ENCODE measurements around the gene NKAIN2.
"Not testable (repeated sequence)": the region's sequence is repeated elsewhere in the genome, so short reads cannot be mapped to it uniquely, and the experiment has no call there.

The NKAIN2 gene

DNA sequence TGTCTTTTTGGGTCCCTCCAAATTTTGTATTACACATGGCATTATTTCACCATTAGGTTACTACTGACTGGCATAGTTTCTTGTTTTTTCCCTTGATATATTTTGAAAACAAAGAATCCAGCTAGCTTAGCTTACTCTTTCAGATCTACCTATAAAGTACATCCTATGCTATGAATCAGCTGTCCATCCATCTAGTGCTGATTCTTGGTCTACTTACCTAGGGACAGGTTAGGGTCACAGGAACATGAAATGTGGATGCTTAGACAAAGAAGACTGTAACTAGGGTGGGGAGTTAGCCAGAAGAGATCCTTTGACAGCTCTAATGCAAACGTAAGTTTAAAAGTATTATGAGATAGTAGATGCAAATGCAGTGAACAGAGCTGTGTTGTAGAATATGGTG is 91.7 kb downstream of the NKAIN2 start:
- no peak for DNase-seq (ENCODE audit: low spot score)

DNA sequence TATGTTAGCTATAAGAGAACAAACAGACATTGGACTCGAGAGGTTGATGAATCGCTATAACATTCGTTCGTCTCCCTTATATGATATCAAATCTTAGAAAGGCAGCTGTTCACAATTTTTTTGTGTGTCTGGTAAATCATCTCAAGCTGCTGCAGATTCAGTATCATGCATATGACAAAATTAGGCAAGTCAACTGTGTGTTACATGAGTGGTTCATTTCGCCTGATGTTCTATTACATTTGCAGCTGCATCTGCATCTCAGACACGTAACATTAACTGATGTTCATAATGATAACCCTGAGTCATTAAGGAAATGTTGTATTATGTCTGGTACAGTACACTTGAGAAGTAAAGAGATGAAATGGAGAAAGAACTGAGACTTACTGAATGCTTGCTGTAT is 92.1 kb downstream of the NKAIN2 start:
- no peak for DNase-seq (ENCODE audit: low spot score)

DNA sequence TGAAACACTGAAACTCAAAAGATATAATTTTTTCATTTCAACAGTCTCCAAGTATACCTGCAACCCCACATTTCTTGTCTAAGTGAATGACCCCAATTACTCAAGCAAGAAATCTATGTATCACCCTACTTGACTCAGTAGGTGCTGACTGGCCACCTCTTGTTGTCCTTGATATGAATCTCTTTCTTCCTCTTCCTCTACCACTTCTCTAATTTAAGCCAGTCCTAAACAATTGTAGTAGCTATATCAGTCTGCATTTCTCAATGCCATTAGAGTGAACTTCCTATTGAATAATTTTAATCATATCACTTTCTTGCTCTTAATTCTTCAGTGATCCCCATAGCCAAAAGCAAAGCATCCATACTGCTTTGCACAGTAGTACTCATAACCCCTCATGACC is 93.2 kb downstream of the NKAIN2 start:
- no peak for DNase-seq (ENCODE audit: low spot score)

DNA sequence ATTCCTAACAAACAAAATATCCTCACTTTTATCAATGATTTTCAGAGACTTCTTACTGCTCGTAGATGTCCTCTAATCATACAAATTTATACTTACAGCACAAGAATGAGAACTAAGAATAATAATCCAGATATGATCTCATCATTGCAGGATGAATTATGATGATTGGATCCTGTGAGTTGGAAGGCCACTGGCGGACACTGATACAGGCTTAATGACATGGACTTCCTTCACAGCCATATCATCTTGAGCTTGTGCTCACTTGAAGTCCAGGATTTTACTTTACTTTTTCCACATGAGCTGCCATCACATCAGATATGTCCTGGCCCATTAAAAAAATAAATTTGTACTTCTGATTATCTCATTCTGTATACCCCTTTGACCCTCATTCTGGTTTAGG is 94.3 kb downstream of the NKAIN2 start:
- DNase-seq (ENCODE audit: low spot score) = no peak

DNA sequence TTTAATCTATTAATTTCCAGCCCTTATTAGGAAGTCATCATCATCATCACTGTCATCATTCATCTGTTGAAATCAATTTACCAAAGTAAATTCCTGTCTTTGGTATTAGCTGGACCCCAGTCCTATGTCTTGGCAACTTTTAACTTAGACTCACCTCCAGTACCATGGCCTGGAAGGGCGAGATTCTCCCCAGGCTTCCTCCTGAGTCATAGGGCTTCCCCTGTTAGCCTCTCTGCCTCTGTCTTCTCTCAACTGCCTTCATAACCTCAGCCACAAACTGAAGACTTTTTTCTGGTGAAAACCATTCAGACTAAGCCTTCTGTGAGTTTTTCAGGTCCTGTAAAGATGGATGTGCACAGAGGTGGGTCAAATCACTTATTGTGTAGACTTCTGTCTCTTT is 95.0 kb downstream of the NKAIN2 start:
- no peak for DNase-seq (ENCODE audit: low spot score)

DNA sequence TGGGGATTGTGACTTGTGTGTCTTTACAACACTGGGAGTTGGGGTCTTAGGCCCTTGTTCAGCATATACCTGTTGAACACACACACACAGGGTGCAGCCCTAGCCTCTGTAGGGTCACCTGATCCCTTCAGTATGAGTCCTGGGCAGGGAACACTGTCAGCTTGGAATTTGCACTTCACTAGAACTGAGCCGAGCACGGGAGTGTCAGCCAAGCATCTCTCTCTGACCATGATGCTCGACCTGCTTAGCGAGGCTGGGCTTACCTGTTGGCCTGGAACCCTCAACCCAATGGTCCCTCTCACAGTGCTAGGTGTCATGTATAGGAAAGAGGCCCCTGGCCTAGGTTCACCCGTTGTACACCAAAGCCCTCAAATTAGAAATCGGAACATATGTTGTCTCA is 96.1 kb downstream of the NKAIN2 start:
- no peak for DNase-seq (ENCODE audit: low spot score)

DNA sequence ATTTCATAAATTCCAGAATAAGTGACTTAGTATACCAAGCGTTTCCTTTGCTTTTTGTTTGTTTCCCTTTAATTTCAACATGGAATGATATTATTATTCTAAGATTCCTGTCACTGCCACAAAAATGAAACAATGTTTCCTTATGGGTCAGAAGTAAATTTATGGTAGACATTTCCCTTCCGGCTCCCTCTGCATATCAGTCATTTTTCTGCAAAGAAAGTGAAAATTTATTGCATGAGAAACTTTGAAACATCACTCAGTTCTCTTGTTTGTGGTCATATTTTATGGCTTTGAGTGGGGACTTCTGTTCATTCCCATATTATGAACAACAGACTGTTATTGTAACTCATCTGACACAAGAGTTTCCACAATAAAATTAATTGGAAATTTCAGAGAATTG is 97.8 kb downstream of the NKAIN2 start:
- DNase-seq (ENCODE audit: low spot score) = no peak

DNA sequence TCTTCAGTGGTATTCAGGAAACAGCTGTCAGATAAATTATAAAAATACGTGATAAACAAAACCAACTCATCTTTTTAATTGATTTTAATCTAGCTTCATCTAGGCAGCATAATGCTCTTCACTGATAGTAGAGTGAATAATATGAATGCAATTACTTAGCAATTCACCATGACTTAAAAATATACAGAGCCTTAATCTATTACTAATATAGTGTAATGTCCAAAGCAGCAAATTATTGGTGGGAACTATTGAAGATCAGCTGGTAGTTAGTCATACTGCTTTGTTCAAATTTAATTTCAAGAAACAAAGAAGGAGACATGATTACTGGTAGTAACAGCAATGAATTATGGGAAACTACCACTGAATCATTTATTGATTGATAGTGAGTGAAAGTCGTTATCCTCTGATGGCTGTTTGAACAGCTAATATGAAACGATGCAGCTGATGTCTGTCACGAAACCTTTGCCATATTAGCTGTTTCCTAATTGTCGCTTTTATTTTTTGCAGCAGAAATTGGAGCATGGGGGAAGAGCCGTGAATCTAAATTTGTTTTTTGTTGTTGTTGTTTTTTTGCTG is 99.2 kb downstream of the NKAIN2 start:
- DNase-seq (ENCODE audit: low spot score) = no peak

DNA sequence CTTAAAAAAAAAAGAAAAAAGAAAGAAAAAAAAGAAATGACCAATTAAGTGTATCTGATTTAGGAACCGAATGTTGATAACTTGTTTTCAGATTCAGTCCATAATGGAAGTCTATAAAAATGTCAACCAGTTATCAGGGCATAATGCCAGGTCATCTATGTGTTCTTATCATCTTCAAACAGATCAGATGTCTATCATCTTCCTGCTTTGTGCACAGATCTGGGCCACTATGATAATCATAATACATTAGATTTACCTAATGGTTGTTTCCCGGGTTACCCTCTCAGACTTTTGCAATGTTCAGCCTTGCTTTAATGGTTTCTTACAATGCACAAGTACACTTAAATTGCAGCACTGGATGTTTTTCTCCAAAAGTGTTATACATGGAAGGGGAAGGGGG is 100.6 kb downstream of the NKAIN2 start:
- DNase-seq (ENCODE audit: low spot score) = no peak

DNA sequence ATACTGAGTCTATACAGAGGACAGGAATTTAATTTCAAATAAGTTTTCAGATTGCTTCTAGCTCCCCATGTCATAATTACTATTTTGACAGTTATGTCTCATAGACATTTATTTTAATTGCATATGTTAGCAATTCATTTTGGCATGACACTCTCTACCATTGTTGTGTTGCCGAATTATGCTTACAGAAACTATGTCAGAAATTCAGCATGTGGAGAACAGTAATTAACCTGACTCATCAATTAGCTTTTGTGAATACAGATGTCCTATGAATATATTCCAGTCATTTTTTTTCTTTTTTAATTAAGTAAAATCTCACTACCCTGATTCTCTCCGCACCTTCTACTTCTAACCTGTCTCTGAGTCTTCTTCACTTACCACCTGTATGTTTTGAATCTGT is 105.1 kb downstream of the NKAIN2 start:
- no peak for DNase-seq (ENCODE audit: low spot score)

DNA sequence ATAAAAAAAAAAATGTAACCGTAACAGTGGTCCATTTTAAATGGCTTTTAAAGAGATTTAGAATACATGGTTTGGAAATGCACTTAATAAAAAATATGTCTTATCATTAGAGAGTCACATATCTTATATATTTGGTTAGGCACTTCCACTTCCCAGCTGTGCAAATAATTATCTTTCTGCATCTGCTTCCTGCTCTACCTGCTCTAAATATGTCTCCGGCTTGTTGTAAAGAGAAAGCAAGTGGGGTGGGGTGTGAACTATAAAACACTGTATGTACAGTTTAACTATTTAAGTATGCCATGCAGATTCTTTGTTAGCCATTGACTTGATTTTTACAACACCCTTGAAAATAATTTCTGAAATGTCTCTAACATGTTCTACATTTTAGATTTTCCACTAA is 106.3 kb downstream of the NKAIN2 start:
- no peak for DNase-seq (ENCODE audit: low spot score)

DNA sequence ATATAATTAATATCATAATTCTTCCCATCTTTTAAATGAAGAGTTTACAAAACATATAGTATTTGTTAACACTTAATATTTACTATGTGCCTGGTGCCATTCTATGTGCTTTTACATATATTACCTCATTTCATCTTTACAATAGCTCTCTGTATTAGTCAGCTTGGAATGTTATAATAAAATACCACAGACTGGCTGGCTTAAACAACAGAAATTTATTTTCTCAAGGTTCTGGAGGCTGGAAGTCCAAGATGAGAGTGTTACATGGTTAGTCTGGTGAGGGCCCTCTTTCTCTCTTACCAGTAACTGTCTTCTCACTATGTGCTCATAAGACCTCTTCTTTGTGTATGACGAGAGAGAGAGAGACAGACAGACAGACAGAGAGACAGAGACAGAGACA is 110.2 kb downstream of the NKAIN2 start:
- no peak for DNase-seq (ENCODE audit: low spot score)

DNA sequence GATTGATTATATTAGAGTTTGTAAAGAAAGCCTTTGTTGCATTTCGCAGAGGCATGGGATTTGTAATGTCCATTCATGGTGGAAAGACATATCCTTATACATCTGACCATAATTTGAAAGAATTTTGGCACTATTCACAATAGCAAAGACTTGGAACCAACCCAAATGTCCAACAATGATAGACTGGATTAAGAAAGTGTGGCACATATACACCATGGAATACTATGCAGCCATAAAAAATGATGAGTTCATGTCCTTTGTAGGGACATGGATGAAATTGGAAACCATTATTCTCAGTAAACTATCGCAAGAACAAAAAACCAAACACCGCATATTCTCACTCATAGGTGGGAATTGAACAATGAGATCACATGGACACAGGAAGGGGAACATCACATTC is 119.7 kb downstream of the NKAIN2 start:
- DNase-seq (ENCODE audit: low spot score) = not testable (repeated sequence)

DNA sequence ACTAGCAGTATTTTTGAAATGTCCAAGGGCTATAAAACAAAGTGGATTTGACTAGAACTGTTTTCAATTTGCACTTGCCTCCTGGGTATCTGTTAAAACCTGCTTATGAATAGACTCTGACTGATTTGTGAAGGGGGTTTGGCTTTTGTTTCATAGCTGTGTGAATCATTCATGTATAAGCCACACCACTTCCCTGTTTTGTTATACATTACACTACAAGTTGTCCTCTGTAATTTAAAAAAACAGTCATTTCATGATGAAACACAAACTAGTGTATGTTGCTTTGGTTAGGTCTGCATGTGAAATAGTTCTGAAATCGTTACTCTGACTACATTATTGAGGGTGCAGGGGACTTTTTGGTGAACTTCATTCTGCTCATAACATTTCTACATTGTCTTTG is 121.7 kb downstream of the NKAIN2 start:
- no peak for DNase-seq (ENCODE audit: low spot score)

DNA sequence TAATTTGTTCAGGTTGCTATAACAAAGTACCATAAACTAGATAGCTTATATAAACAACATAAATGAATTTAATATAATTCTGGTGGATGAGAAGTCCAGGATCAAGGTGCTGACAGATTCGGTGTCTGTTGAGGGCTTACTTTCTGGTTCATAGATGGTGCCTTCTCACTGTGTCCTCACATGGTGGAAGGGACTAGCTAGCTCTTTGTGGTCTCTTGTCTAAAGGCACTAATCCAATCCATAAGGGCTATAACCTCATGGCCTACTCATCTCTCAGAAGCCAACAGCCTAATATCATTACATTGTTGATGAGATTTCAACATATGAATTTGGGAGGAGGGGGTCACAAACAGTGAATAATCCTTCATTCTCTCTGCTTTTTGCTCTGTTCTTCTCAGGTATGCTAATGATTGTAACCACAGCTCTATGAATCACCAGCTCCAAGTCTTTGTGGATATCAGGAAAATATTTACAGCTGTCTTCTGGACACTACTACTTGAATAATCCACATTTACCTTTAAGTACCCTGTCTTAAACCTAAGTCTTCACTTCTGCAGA is 122.3 kb downstream of the NKAIN2 start:
- DNase-seq (ENCODE audit: low spot score) = no peak

DNA sequence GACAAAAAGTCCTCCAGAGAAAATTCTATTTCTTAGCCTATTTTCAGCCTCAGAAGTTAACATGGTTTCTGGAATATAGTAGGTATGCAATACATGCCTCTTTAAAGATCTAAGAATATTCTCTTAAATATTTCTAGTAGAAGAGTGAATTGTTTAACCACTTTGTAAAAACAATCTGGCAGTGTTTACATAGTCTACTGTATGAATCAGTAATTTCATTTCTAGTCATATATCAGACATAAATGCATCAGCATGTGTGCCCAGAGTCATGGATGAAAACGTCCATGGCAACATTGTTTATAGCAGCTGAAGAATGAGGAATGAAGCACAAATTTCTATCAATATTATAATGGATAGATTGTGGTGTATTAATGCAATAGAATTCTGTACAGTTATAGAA is 124.9 kb downstream of the NKAIN2 start:
- no peak for DNase-seq (ENCODE audit: low spot score)

DNA sequence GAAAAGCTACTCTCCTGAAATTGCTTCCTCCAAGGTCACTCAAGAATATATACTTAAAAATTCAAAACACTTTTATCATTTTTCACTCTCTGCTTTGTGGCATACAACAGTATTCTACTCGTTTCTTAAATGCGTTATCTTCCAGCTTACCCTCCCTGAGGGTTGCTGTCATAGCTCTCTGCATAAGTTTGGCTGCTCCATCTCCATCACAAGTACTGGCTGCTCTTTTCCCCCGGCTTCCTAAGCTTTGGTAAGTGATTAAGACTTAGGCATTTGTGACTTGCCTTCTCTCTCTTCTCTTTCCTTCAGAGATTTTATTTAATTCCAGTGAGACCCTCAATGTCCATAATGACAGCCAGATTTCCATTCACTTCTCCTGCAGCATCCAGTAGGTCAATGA is 128.3 kb downstream of the NKAIN2 start:
- DNase-seq (ENCODE audit: low spot score) = no peak

DNA sequence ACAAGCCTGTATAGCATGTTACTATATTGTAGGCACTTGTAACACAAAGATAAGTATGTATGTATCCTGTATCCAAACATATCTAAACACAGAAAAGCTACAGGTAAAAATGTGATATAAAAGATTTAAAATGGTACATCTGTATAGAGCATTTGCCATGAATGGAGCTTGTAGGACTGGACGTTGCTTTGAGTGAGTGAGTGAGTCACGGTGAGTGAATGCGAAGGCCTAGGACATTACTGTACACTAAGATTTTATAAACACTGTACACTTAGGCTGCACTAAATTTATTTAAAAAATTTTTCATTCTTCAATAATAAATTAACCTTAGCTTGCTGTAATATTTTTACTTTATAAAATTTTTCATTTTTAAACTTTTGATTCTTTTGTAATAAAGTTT is 136.9 kb downstream of the NKAIN2 start:
- no peak for DNase-seq (ENCODE audit: low spot score)

DNA sequence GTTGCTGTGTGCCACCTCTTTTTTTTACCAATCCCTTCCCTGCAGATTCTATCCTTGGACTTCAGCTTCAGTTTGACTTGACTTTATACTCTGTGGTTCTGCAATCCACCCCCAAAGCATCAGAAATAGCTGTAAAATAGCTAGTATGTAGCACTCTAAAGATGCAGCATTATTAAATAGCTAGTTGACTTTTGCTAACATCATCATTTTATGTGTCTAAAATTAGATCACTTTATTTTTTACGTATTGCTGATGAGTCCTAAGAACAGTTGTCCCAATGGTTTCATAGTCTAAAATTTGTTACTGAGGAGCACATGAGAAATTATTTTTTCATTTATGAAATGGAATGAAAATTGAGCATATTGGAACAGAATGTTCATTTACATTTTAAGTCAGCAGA is 138.2 kb downstream of the NKAIN2 start:
- no peak for DNase-seq (ENCODE audit: low spot score)

DNA sequence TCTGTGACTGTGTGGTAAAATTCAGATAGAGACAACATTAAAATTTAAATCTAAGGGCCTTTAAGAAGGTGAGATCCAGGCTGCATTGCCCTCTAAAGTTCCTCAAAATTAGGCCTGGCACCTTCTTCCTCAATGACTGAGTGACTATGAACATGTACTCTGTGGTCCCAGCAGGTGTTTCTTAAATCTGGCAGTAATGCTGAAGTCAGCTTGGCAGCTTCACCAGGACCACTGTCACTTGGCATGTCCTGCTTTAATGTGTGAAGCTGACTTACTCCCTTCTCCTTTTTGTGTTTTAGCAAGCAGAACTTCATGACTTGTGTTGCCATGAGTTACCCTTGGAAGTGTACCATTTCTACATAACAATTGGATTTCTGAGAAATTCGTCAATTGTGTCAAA is 141.7 kb downstream of the NKAIN2 start:
- DNase-seq (ENCODE audit: low spot score) = no peak

DNA sequence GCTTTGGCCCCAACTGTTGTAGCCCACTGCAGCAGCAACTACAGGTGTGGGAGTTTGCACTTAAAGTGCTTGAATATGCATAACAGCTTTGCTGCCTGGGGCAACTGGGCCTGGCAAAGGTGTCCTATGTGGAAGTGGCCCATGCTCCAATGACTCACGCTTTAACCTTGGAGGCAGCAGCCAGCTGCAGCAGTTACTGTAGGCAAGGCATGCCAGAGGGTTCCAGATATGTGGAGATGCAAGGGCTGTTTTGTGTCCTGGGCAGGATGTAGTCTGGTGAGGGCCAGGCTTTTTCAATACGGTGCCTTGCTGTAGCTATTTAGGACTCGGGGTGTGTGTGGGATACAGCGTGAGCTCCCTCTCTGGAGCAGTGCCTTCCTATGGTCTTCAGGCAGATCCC is 150.3 kb downstream of the NKAIN2 start:
- DNase-seq (ENCODE audit: low spot score) = no peak

DNA sequence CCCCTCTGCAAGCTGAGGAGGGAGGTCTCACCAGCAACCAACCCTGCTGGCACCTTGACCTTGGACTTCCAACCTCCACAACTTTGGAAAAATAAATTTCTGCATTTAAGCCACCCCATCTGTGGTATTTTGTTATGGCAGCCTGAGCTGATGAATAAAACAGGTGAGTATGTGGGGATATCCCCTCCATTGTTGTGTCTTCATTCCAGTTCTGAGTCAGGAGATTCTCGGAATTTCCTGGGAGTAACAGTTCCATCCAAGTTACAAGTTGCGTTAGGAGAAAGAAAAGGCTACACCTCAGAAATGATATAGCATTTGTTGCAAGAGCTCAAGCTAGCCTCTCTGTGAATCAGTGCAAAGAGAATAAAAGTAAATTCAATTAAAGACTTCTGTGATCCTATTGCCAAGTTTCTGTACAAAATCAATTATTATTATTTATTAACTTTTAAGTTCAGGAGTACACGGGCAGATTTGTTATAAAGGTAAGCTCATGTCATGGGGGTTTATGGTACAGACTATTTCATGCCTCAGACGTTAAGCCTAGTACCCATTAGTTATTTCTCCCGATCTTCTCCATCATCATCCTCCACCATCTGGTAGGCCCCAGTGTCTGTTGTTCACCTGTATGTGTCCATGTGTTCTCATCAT is 153.0 kb downstream of the NKAIN2 start:
- DNase-seq (ENCODE audit: low spot score) = no peak

DNA sequence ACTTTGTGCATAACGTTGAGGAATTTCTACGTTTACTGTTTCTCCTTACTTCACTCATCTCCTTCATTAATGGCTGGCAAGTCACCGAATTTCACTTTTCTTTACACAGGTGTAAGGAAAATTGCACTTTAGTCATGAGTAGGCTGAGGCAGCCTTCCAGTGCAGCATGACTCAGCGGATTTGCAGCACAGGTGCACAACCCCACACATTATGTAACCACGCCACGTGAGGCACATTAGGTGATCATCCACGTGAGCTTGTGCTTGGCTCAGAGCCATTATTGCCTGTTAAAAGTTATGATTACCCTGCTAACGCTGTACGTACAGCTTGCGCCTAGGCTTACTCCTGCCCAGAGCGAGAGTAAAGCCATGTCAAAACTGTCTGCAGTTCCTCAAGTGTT is 158.8 kb downstream of the NKAIN2 start:
- no peak for DNase-seq (ENCODE audit: low spot score)

DNA sequence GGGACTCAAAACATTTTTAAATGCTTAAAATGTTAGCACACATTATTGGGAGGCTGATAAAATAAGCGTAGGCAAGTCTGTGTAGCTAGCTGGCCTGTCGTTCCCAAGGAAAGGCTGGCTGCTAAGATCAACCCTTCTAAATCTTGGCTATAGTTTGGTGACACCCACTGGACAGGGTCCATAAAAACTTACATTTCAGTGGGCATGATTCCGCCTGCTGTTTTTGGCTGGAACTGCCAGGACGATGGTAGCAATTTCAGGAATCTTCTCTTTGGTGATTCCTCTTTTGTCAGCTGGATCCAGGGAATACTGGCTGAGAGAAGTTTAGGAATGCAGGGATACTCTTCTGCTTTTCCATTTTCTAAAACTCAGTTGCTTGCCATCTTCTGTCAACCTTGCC is 162.2 kb downstream of the NKAIN2 start:
- no peak for DNase-seq (ENCODE audit: low spot score)

Measured in HuH-7 (cell line).